GM18505 (cell line): ENCODE results near the gene MINDY1.

Source experiments
- ATAC-seq: cut with Tn5 transposase; IDR thresholded peaks from one replicate; pipeline ENCODE4 v1.9.1; 2021; ENCODE audit not compliant: unreplicated experiment
- POLR2A ChIP-seq: IDR thresholded peaks from 4 replicates; pipeline ENCODE4 v1.6.1; 2011; ENCODE audit warnings: borderline replicate concordance; ENCODE audit not compliant: insufficient read depth, insufficient read length; ENCODE audit errors: extremely low read depth

The MINDY1 gene

GRCh38 chr1:151006327-151007052 is at the start of gene MINDY1:
Gene MINDY1, minus strand, starts transcription at chr1:151006902. Its CDS starts 4,285 bp downstream, at chr1:151002617.
- ATAC-seq, result no peak
- peak; percentile 42 for TF ChIP-seq POLR2A

- no peak for ATAC-seq
- TF ChIP-seq POLR2A, result no peak
Measured at GRCh38 chr1:151056149-151056548, 49.4 kb upstream of the MINDY1 start.

GRCh38 chr1:151055581-151055980 is 48.9 kb upstream of the MINDY1 start:
- no peak for ATAC-seq
- TF ChIP-seq POLR2A, result no peak

- no peak for TF ChIP-seq POLR2A
- ATAC-seq, result no peak
Measured at GRCh38 chr1:151054971-151055547, 48.4 kb upstream of the MINDY1 start.

GRCh38 chr1:151051356-151052009 is 44.8 kb upstream of the MINDY1 start:
- peak; percentile 13 for TF ChIP-seq POLR2A
- ATAC-seq, result no peak

GRCh38 chr1:151050051-151050688 is 43.5 kb upstream of the MINDY1 start:
- ATAC-seq, result no peak
- TF ChIP-seq POLR2A, result no peak

- TF ChIP-seq POLR2A, result no peak
- ATAC-seq, result no peak
Measured at GRCh38 chr1:151049458-151049857, 42.8 kb upstream of the MINDY1 start.

GRCh38 chr1:151048645-151049032 is 41.9 kb upstream of the MINDY1 start:
- ATAC-seq, result no peak
- TF ChIP-seq POLR2A, result no peak

- TF ChIP-seq POLR2A, result no peak
- ATAC-seq, result peak; percentile 54
Measured at GRCh38 chr1:151047925-151048644, 41.4 kb upstream of the MINDY1 start.

- TF ChIP-seq POLR2A, result peak; percentile 46
- peak; percentile 29 for ATAC-seq
Measured at GRCh38 chr1:151047591-151047924, 40.9 kb upstream of the MINDY1 start, which contains the start of gene C1orf56. Gene C1orf56, plus strand, starts transcription at chr1:151047751. Its CDS starts 97 bp downstream, at chr1:151047848.

- no peak for TF ChIP-seq POLR2A
- no peak for ATAC-seq
Measured at GRCh38 chr1:151043163-151043562, 36.5 kb upstream of the MINDY1 start.

- no peak for ATAC-seq
- TF ChIP-seq POLR2A, result no peak
Measured at GRCh38 chr1:151039521-151039920, 32.8 kb upstream of the MINDY1 start.

GRCh38 chr1:151037032-151037431 is 30.3 kb upstream of the MINDY1 start:
- no peak for TF ChIP-seq POLR2A
- ATAC-seq, result no peak
